Raji (cell line): ENCODE results near the gene NUP160.
A peak's percentile ranks its signal among the peaks of the same experiment; 100 is the strongest.

ENCODE experiments used
- POLR2A ChIP-seq: IDR thresholded peaks from 2 replicates; pipeline ENCODE4 v1.6.1; 2011; ENCODE audit warnings: low read depth, low read length, control low read depth; ENCODE audit not compliant: insufficient read depth

The NUP160 gene

GRCh38 chr11:47828284-47828683 lies 19.9 kb downstream of the NUP160 start:
- TF ChIP-seq POLR2A: no peak

GRCh38 chr11:47819743-47820142 lies 28.4 kb downstream of the NUP160 start:
- no peak for TF ChIP-seq POLR2A

DNA sequence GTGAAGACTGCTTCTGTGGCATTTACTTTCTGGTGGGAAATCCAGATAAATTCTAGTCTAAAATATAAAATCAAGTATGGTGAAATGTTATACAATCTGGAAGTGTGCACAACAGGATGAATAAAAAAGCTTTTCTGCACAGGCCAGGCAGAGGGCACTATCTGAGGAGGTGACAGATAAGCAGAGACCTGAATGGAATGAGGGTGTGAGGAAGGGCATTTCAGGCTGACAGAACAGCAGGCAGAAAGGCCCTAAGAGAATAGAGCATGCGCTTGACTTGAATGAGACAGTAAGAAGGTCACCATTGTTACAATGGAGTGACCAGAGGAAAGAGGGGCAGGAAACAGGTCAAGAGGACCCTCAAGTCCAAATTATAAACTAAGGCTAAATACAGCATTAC lies 47.4 kb downstream of the NUP160 start:
- TF ChIP-seq POLR2A: no peak

GRCh38 chr11:47797633-47798032 lies 50.5 kb downstream of the NUP160 start:
- no peak for TF ChIP-seq POLR2A

DNA sequence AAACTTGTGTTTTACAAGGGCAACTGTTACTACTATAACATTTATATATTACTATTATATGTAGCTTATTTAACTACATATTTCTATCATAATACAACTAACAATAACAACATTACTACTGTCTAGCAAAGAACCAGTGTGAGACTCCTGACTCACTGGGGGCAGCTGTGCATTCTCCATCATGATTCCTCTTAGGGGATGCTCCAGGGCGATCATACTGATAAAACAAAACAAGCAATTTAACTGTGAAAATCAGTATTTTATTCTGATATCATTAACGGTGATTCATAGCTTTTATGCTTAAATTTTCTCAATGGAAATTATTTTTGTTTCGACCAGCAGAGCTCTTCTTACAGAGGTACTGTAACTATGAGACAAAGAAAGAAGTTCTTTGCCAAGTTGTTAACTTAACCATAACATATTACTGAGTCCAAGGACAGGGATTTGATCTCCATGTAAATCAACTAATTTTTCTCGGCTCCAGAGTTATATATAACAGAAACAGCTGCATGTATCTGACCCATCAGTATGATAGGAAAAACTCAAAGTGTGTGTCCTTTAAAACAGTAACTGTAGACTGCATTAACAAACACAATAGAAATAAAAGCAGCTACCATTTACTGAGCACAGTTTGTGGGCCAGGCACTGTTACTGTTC lies 56.2 kb downstream of the NUP160 start:
- no peak for TF ChIP-seq POLR2A

- no peak for TF ChIP-seq POLR2A
Measured at GRCh38 chr11:47788181-47788580, 60.0 kb downstream of the NUP160 start.

GRCh38 chr11:47786373-47786772 lies 61.8 kb downstream of the NUP160 start:
- TF ChIP-seq POLR2A: no peak

GRCh38 chr11:47784785-47785381 lies 63.3 kb downstream of the NUP160 start:
- TF ChIP-seq POLR2A: no peak

DNA sequence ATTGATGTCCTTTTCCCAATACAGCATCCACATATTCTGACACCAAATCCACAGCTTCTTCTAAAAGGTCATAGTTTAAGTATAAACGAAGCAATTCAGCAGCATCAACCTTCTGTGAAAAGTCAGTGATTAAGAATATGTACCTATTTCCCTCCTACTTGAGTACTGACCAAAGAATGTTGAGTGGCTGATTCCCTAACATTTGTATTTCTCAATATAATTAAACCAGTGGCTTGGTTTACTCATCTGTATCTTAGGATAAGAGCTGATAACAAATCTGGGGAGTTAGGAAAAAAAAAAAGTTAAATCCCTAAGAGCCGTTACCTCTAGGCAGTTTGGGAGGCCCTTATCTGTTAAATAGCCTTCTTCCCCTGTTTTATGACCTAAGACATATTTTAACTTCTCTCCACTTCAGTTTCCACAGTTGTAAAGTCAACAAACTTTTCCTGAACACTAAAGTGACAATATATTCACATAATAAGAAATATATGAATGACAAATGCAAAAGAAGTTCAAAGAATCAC lies 65.0 kb downstream of the NUP160 start:
- no peak for TF ChIP-seq POLR2A

- TF ChIP-seq POLR2A: no peak
Measured at GRCh38 chr11:47778878-47779483, 69.2 kb downstream of the NUP160 start.

DNA sequence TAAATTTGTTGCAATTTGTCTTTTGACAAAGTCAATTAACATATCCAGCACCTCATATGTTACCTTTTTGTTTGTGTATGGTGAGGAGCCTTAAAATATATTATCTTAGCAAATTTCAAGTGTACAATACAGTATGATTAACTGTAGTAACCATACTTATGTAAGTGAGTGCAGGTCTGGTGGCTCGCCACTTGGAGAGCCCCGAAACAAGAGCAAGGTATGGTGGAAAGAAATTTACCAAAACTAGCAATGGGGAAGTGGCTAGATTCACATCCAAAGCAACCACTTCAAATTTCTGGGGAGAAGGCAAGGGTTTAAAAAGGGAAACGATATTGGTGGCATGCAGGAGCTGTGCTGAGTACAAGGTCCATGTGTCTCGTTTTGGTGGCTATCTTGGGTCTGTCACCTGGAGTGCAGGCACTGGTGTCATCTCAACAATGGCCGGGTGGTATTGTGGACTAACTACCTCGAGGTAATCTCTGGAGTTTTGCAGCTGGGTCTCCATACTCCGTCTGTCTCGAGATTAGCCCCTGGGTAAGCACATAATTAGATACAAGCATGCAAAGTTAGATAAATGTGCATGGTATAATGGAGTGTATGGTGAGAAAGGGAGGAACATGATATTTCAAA lies 72.8 kb downstream of the NUP160 start:
- no peak for TF ChIP-seq POLR2A

GRCh38 chr11:47773882-47774281 lies 74.3 kb downstream of the NUP160 start:
- TF ChIP-seq POLR2A: no peak

DNA sequence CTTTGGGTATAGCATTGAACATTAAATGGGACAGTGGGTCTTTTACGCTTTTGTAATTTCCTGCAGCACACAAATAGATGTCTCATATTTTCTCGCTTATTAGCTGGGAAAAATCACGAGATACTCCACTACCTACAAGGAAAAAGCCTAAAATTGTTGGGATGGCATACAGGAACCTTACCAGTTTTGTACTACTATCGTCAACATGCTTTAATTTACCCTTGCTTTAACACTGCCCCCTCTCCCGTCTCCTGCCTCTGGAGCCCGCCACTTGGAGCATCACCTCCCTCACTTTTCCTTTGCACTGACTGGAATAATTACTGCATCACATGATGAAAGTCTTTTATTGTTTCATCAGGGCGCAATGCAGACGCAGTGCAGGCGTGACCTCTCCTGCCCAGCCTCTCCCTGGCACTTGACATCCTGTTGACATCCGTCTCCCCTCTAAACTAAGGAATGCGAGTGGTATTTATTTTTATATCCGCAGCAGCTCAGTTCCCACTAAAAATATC lies 80.0 kb downstream of the NUP160 start:
- 0 out of 2 replicates have a peak, but pooled peaks have one; percentile 32 for TF ChIP-seq POLR2A

DNA sequence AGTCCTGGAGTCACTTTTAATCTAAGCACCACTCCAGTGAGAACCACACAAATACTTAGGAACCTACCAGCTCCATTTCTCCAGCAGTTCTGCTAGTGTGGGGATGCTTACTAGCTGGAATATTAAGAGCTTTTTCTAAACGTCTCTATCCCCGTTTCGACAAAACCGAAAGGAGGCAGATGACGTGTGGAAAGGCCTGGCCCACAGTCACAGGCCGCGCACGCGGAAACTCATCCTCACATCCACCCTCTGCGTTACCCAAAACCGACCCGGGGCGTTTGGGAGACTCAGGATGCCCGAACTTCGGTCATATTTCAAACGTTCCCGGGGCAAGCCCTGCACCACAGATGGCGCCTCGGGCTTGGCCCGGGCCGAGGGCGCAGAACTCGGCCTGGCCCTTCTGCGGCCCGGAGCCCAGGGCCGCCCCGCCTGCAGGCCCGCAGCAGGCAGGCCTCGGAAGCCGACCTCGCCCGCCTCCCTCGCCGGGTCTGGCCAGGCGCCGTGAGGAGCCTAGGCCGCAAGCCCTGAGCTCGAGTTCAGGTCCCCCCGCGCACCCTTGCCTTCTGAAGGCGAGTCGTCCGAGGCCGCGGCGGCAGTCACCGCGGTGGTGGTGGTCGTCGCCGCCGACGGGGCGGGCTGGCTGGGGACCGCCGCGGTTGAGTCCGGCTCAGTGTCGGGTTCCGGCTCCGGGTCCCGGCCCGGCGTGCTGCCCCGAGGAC lies 81.5 kb downstream of the NUP160 start:
- no peak for TF ChIP-seq POLR2A

DNA sequence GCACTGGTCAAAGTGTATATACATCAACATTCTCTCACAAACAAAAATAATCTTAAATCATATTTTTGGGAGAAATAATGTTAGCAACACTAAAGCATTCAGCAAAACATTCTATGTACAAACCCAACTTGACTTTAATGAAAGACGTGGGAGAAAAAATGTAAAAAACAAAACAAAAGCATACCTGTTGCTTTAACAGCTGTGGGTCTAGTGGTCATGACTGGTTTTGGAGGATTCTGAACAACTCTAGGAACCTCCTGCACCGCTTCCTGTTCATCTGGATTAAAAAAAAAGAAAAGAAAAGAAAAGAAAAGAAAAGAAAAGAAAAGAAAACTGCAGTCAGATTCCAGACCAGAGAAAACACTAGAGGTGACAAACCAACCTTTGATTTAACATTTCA lies 83.1 kb downstream of the NUP160 start:
- no peak for TF ChIP-seq POLR2A

DNA sequence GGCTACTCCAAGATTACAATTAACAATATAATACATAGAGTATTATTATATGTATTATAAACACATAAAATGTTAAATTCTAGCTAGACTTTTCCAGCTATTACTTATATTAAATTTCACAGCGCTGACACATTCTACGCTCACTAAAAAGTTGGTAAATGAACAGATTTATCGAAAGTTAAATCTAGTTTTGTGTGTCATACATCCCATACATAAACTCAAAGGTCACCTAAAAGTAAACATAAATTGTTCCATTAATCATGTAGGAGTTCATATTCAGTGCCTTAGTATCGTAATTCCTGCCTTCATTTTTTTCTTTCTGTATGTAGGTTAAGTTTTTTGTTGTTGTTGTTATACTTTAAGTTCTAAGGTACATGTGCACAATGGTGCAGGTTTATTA lies 91.9 kb downstream of the NUP160 start:
- TF ChIP-seq POLR2A: no peak

GRCh38 chr11:47750725-47751124 lies 97.4 kb downstream of the NUP160 start:
- TF ChIP-seq POLR2A: no peak
